ENCODE measurements around the gene TRMU. TPM values are rescaled to one million over a fixed set of nuclear protein-coding genes. Genes with fewer than 3 reads are reported as not detected.
A peak's percentile ranks its signal among the peaks of the same experiment; 100 is the strongest.

The TRMU gene
- total RNA-seq, 1 donor from 2014 or later = 13.5 TPM

DNA sequence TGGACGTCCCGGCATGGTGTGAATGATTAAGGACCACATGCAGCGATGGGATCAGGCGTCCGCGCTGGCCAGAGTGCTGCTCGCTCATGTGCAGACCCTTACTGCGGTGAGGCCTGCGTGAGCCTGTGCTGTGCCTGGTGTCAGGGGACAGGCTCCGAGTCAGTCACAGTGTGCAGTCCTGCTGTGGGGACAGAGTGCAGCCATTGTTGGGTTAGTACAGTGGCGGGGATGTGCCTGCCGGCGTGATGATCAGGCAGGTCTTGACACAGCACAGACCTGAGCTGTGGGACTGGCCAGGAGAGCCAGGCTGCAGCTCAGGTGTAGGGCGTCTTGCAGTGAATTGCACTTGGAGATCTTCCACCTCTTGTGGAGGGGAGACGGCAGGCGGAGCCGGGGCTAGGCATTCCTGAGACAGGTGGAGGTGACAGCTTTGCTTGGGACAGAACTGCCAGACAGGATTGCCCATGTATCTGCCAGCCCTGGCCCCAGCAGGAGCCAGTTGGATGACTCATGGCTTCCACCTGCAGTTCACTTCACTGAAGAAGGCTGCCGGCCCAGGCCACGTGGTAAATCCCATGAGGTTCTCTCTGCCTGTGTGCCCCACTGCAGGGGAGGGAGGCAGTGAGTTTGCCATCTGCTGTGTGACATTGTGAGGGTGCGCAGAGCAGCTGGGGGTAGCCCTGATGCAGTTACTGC, 17.3 kb downstream of the TRMU start:
- intact Hi-C loops (cut with DNase I) = no loop called here
- TF ChIP-seq, protein P1, sequence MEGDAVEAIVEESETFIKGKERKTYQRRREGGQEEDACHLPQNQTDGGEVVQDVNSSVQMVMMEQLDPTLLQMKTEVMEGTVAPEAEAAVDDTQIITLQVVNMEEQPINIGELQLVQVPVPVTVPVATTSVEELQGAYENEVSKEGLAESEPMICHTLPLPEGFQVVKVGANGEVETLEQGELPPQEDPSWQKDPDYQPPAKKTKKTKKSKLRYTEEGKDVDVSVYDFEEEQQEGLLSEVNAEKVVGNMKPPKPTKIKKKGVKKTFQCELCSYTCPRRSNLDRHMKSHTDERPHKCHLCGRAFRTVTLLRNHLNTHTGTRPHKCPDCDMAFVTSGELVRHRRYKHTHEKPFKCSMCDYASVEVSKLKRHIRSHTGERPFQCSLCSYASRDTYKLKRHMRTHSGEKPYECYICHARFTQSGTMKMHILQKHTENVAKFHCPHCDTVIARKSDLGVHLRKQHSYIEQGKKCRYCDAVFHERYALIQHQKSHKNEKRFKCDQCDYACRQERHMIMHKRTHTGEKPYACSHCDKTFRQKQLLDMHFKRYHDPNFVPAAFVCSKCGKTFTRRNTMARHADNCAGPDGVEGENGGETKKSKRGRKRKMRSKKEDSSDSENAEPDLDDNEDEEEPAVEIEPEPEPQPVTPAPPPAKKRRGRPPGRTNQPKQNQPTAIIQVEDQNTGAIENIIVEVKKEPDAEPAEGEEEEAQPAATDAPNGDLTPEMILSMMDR (IDR thresholded peaks at IDR 0.05) = no peak
- no peak for DNase-seq (ENCODE audit: low spot score in 2 of 2)

DNA sequence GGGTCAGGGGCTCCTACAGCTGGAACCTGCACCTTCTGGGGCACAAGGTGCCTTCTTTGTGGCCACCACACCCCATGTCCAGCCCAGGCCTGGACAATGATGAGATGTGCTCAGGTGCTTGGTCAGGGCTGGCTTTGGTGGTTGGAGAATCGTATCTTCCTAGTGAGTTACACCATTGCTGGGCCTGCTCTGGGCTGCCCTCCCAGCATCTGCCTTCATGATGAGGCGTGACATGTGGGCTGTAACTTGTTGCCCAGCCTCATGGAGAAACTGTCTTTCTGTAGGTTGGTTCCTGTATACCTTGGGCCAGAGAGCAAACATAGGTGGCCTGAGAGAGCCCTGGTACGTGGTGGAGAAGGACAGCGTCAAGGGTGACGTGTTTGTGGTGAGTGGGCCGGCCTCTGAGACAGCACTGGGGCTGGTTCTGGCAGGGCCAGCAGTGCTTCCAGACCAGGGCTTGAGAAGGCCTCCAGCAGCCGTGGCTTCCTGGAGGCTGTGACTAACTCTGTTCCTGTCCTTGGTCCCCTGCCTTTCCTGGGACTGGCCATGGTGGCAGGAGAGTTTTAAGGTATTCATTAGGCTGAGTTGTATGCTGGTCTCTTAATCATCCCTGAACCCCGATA, 18.1 kb downstream of the TRMU start:
- H3K36me3 ChIP-seq = peaks cover 73 to 81% of the 10 kb centered on the region in 2 donors
- TF ChIP-seq, protein P1 (IDR thresholded peaks at IDR 0.05) = no peak
- H3K4me3 ChIP-seq = no peak overlapping the region
- H3K4me1 ChIP-seq = no peaks in the 10 kb centered on the region
- intact Hi-C loops (cut with DNase I) = no loop called here
- no peaks in the 10 kb centered on the region for H3K27me3 ChIP-seq
- no peaks in the 10 kb centered on the region for H3K9me3 ChIP-seq
- DNase-seq (ENCODE audit: low spot score in 2 of 2) = no peak
- H3K27ac ChIP-seq = no peak overlapping the region

More for the DNA sequence above, 17.3 kb downstream of the TRMU start:
- no peaks in the 10 kb centered on the region for H3K4me1 ChIP-seq
- no peaks in the 10 kb centered on the region for H3K27me3 ChIP-seq
- H3K4me3 ChIP-seq = no peak overlapping the region
- no peak overlapping the region for H3K27ac ChIP-seq
- no peaks in the 10 kb centered on the region for H3K9me3 ChIP-seq
- H3K36me3 ChIP-seq = peaks cover 80 to 88% of the 10 kb centered on the region in 2 donors

DNA sequence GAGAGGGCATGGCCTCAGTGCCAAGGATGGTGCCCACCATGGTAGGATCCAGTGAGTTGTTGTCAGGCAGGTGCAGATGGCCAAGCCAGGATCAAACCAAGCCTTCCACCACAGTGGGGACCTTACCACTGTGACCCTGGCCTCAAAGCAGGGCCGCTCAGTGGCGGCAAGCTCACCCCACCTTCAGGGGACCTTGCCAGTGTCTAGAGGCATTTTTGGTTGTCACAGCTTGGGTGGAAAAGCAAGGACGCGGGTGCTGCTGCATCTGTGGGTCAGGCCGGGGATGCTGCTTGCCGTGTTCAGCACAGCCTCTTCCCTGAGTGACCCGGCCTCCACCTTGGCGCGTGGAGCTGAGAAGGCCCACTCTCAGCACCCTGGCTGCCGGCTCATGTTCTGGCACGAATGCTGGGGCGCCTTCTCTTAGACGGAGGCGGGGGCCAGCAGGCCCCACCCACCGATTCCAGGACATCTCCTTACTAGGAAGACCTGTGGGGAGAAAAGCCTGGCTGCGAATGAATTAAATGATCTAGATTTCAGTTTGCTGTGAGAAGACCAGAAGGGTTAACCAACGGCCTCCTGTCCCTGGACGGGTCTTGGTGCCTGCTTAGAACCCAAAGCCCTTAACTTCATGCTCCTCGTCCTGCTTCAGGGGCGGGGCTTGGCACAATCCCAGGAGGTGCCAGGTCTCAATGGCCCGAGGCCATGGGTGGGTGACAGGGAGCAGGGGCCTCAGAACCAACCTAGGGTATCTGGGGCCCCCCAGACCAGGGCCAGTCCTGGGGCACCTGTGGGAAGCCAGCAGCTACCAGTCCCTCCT, 18.9 kb downstream of the TRMU start:
- Histone ChIP-seq H3K9me3 (peaks cover 0 to 4% of the 10 kb centered on the region in 2 donors), H3K27ac (no peak overlapping the region), H3K27me3 (no peaks in the 10 kb centered on the region), H3K4me3 (no peak overlapping the region), H3K4me1 (no peaks in the 10 kb centered on the region), H3K36me3 (peaks cover 67 to 75% of the 10 kb centered on the region in 2 donors)
- TF ChIP-seq, protein P1 (IDR thresholded peaks at IDR 0.05) = no peak
- intact Hi-C loops (cut with DNase I) = no loop called here
- DNase-seq (ENCODE audit: low spot score in 2 of 2) = no peak

DNA sequence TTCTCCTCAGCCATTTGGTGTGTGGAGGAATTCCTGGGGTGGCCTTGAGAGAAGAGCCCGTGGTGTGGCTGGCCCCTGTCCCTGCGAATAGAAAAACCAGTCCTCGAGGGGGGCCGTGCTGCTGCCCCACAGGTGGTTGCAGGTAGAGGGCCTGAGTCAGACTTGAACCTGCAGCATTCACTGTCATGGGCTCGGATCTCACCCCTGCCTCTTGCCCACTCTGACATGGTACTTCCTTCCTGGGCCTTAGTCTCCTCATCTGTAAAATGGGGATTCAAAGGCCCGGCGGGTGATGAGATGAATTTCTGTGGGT, 19.4 kb downstream of the TRMU start:
- H3K4me1 ChIP-seq = no peaks in the 10 kb centered on the region
- DNase-seq (ENCODE audit: low spot score in 2 of 2) = no peak
- H3K27me3 ChIP-seq = no peaks in the 10 kb centered on the region
- intact Hi-C loops (cut with DNase I) = loop anchor here (1.0 kb wide), 1 partner anchor 187 kb away; no protein-coding TSS in a partner anchor
- peaks cover 0 to 4% of the 10 kb centered on the region in 2 donors for H3K9me3 ChIP-seq
- TF ChIP-seq, protein P1 (IDR thresholded peaks at IDR 0.05) = no peak
- no peak overlapping the region for H3K4me3 ChIP-seq
- H3K36me3 ChIP-seq = peaks cover 61 to 70% of the 10 kb centered on the region in 2 donors
- no peak overlapping the region for H3K27ac ChIP-seq

DNA sequence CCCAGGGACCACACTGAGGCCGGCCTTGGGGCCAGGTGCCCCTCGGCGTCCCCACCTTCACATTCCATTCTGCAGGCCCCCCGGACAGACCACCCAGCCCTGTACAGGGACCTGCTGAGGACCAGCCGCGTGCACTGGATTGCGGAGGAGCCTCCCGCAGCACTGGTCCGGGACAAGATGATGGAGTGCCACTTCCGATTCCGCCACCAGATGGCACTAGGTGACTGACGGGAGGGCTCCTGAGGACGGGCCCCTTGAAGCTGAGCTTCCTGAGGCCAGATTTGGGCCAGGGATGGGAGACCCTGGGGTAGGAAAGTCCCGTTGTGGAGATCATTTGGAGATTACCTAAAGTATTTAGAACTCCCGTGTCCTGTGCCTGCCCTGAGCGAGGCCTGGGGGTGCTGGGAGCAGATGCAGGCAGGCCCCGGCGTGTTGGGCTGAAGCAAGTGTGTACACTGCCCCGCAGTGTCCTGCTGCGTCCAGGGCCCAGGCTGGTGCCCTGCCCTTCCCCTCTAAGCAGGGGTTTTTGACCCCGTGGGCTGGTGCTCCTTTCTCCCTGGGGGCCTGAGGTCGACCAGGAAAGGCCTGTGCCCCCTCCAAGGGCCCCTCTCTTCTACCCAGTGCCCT, 20.0 kb downstream of the TRMU start:
- intact Hi-C loops (cut with DNase I) = loop anchor here (1.0 kb wide), 1 partner anchor 187 kb away; no protein-coding TSS in a partner anchor
- Histone ChIP-seq H3K4me3 (no peak overlapping the region), H3K4me1 (no peaks in the 10 kb centered on the region), H3K9me3 (peaks cover 0 to 4% of the 10 kb centered on the region in 2 donors), H3K27me3 (no peaks in the 10 kb centered on the region), H3K27ac (no peak overlapping the region), H3K36me3 (peaks cover 56 to 65% of the 10 kb centered on the region in 2 donors)
- TF ChIP-seq, protein P1 (IDR thresholded peaks at IDR 0.05) = peak; percentile 22 to 68 (median 46)
- DNase-seq (ENCODE audit: low spot score in 2 of 2) = no peak
